ENCODE results near the gene LRR1. TPM values are rescaled to one million over a fixed set of nuclear protein-coding genes. Genes with fewer than 3 reads are reported as not detected.
"Not testable (repeated sequence)": the region's sequence is repeated elsewhere in the genome, so short reads cannot be mapped to it uniquely, and the experiment has no call there.

Gene LRR1
- total RNA-seq, 1 experiment from 2014 or later = 48.7 TPM

DNA sequence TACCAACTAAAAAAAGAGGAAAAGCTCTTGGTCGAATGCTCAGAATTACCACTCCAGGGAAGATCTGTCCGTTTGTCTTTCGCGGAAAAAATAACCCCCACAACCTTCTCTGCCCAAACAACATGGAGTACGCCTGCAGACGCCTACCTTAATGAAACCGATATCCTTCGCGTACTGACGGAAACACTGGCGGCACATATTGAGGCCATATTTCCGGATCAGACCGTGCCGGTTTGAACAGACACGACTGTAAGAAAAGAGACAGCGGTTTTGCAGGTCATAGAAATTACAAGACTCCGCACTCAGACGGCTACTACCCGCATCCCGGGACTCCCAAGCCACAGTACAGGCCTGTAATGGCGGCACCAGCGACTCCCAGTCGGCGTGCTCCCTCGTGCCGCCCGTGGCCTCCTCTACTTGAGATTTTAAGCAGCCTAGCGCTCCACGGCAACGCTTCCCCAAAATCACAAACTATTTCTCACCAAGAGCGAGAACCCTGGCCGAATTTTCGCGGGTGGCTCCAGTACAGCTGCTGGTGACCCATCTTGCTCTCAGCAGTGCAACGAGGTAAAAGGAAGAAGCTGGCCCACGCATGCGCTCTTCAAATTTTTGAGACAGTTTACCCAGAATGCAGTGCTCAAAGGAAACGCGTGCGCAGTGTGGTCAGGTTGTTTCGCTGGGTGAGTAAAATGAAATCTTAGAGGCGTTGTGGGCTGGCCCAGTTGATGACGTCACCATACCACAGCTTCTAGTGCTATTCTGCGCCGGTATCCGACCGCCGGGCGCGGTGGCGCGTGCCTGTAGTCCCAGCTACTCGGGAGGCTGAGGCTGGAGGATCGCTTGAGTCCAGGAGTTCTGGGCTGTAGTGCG is 12.7 kb upstream of the LRR1 start, which contains the start of gene RPS29:
Gene RPS29 (minus strand): TSS at position 578 of the 870 bp plus-strand sequence. CDS start 34 bp downstream, at position 544.
- peak; percentile 97 for DNase-seq (ENCODE audit: low spot score)

DNA sequence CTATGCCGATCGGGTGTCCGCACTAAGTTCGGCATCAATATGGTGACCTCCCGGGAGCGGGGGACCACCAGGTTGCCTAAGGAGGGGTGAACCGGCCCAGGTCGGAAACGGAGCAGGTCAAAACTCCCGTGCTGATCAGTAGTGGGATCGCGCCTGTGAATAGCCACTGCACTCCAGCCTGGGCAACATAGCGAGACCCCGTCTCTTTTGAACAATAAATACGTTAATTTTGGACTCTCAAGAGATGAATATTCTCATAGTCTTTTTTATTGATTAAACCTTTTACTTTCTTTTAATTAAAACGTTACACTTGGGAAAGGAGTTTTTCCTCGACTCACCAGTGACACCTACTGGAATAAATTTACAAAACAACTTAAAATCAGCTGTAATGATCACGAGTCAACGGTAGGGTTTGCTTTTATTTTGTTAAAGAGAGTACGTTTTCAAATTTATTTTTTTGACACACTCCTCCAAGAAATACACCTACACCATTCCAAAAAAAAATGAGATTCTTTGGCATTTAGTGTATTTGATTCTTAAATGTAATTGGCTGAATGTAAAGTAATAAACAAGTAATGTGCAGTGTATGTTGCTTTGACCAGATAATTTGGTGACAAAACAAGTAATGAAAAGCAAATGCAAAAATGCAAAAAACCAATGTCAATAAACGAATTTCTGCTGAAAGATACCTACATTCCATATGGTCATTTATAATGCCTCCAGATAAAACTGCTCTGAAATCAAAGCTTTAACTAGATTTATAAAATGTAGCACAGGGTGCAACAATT is 11.9 kb upstream of the LRR1 start:
- DNase-seq (ENCODE audit: low spot score) = peak; percentile 65

DNA sequence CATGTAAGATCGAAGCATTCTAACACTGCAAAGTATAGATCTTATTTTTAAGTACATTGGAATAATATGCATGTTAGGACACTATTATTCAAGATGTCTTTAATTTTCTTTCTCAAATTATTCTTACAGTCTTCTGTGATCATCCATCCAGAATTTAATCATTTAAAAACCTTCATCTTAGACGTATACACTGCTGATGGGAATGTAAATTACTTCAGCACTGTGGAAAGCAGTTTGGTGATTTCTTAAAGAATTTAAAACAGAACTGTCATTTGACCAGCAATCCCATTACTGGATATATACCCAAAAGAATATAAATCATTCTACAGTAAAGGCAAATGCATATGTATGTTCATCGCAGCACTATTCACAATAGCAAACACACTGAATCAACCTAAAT is 9.4 kb upstream of the LRR1 start:
- DNase-seq (ENCODE audit: low spot score) = no peak

DNA sequence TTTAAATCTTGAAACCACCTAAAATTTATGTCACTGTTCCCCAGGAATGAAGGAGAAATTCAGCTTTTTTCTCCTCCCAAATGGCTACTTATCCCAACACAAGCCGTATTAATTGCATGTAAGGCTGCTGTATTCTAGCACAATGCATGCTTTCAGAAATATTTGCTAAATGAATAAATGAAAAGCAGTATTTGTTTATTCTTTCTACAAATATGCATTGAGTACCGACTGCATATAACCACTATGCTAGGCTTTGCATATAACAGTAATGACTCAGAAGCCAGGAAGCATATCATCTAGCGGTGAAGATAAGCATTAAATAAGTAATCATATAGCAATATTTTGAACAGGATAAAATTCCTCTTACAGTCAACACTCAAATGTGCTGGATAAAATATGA is 5.7 kb upstream of the LRR1 start:
- DNase-seq (ENCODE audit: low spot score) = no peak

DNA sequence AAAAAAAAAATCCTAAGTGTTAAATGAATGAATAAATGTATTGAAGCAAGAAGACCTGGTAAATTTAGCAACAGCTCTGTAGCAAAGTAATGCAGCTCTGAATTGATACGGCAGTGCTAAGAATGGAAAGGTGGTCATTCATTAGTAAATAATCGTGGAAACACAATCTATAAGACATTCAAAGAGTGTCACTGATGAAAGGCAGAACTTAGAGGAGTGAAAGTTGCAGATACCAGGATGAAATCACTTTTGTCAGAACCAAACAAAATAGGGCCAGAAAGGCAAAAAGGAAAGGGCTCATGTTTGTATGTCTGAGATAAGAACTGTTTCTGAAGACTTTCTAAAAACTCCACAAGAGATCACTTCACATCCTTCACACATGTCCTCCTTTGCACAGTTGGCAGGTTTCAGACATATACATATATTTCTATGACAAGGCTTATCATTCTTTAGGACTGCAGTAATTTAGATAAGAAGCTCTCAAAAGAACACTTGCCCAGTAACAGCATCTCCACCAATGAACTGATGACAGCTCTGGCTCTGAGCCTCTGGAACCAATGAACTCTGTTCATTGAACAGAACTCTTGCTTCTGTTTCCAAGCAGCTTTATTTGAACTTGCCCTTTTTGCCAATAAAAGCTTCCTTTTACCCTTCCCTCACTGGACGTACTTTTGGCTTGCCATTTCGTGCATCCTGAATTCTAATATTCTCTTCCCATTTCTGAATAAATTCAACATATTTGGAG is 4.2 kb upstream of the LRR1 start:
- DNase-seq (ENCODE audit: low spot score) = no peak

DNA sequence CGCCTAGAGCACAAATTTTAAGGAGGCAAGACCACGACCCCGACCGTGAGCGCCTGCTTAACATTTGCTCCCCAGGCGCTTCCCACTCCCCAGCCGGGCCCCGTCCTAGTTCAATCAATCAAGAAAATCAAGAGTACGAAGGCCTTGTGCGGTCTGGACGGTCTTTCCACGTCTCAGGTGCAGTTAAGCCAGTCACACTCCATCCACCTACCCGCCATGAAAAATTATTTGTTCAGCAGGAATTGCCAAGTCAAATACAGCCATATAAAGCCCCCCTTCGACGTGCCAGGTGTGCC is 603 bp upstream of the LRR1 start:
- DNase-seq (ENCODE audit: low spot score) = no peak

DNA sequence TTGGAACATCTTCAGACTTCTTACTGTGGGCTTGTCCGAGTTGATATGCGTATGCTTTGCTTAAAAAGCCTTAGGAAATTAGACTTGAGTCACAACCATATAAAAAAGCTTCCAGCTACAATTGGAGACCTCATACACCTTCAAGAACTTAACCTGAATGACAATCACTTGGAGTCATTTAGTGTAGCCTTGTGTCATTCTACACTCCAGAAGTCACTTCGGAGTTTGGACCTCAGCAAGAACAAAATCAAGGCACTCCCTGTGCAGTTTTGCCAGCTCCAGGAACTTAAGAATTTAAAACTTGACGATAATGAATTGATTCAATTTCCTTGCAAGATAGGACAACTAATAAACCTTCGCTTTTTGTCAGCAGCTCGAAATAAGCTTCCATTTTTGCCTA is 8.8 kb downstream of the LRR1 start:
- DNase-seq (ENCODE audit: low spot score) = no peak

DNA sequence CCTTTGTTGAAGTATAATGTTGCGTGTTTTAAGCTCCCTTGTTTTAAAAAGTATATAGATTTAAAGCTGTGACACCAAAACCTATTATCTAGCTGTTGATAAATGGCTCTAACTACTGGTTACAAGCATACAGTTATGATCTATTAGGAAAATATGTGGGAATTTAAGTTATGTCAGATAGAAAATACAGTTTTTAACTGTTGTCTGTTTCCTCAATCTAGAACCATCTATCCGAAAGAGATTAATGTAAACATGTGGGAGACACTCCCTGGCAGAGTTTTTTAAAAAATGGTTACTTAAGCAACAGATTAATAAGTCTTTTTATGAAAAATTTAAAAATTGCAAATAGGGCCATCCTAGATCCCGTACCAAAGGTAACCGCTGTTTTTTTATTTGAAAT is 13.5 kb downstream of the LRR1 start:
- no peak for DNase-seq (ENCODE audit: low spot score)

DNA sequence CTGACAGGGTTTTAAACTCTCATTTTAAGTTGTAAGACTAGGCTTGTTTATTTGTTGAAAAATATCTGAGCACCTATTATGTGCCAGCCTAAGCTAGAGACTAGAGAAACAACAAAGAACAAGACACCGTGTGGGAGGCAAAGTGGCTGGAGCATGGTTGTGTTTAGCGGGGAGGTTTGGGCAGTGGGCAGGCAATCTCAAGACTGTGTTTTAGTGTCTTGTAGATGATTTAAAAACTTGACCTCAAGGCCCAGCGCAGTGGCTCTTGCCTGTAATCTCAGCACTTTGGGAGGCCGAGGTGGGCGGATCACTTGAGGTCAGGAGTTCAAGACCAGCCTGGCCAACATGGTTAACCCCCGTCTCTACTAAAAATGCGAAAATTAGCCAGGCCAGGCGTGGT is 13.9 kb downstream of the LRR1 start:
- no peak for DNase-seq (ENCODE audit: low spot score)

DNA sequence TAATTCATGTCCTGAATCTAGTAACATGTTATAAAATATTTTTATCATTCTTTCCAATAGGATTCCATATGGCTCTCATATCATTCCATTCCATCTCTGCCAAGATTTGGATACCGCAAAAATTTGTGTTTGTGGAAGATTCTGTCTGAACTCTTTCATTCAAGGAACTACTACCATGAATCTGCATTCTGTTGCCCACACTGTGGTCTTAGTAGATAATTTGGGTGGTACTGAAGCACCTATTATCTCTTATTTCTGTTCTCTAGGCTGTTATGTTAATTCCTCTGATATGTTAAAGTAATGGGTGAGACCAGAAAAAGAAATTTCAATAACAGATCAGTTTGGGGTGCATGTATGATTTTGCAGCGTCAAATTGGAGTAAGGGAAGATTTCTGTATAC is 15.5 kb downstream of the LRR1 start:
- no peak for DNase-seq (ENCODE audit: low spot score)

DNA sequence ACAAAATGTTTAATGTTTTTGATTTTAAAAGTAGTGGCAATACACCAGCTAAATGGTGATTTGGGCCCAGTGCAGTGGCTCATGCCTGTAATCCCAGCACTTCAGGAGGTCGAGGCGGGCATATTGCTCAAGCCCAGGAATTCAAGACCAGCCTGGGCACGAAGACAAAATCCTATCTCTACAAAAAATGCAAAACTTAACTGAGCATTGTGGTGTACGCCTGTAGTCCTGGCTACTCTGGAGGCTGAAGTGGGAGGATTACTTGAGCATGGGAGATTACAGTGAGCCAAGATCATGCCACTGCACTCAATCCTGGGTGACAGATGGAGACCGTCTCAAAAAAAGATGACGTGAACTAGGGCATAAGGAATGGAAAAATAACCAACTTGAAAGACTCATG is 17.0 kb downstream of the LRR1 start:
- DNase-seq (ENCODE audit: low spot score) = no peak

DNA sequence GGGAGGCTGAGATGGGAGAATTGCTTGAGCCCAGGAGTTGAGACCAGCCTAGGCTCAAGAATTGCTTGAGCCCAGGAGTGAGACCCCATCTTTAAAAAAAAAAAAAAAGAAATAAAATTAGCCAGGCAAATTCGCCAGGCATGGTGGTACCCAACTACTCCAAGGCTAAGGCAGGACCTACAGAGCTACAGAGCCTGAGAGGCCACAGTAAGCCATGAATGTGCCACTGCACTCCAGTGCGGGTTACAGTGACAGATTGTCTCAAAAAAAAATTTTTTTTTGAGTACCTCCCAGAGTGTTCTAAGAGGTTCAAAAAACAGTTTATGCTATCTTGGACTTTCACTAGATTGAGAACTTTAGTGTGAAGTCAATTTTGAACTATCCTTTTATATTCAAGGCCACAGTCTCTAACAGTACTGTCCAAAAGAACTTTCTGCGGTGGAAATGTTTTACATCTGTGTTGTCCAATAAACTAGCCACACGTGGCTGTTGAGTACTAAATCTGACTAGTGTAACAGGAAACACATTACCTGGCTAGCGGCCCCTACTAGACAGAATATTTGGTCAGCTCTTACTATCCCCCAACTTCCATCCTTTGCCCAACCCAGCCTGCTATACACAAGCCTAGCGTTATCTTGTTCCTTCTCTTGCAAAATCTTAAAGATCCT is 19.2 kb downstream of the LRR1 start:
- DNase-seq (ENCODE audit: low spot score) = no peak

DNA sequence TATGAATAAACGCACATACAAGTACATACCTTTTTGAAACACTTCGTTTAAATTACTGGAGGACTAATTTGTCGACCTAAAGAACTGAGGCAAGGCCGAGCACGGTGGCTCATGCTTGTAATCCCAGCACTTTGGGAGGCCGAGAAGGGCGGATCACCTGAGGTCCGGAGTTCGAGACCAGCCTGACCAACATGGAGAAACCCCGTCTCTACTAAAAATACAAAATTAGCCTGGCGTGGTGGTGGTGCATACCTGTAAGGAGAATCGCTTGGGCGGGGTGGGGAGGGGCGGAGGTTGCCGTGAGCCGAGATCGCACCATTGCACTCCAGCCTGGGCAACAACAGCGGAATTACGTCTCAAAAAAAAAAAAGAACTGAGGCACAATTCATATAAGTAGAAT is 20.5 kb downstream of the LRR1 start:
- not testable (repeated sequence) for DNase-seq (ENCODE audit: low spot score)

DNA sequence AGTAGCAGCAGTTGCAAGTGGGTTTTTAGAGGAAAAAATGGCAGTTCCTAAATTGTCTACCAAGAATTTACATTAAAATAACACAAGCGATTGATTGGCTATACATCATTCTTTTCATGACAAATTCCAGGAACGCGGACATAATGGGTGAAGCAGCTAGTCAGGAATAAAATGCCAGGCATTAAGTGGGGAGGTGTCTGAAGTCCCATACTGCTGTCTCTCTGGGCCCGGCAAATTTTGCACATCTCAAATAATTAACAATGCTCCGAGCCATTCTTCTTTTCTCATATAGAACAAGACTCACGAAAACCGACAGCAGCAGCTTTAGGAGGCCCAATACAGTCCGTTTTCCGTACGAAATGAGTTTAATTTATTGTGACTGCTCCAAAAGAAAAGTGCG is 21.0 kb downstream of the LRR1 start:
- no peak for DNase-seq (ENCODE audit: low spot score)

DNA sequence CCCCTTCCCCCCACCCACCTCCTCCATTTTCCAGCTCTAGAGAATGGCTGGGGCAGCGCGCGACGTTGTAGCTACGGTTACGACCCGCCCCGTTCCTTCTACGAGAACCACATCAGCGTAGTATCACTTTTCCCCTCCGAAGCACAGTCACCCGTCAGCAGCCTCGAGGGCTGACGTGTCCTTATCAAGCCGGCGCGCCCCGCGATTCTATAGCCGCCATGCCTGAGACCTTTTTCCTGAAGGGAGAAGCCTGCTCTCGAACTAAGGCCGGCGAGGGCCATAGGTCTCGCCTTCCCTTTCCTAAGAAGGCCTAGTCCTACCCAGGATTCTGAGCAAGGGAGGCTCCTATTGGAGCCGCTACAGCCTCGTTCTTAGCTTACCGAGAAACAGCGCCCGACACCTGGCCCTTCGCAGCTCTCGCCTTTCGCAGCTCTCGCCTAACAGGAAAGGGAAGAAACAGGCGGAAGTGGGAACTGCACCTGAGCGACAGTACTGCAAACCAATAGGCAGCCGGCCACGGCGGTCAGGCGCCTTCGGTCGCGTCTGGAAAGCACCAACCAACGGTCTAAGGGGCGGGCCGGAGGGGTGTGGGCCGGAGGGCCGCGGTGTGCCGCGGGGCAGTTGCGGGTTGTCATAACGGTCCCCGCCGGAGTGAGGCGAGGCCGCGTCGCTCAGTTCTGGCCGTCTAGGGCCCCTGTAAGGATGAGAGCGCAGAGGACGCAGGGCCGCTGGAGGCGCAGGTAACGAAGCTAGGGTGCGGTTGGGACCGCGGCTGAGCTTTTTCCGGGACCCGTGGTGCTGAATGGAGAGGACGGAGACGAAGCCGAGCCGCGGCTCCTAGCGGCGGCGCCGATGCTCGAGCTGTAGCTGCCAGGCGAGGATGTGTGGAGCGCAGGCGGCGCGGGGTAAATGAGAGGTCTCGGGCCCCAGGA is 21.7 kb downstream of the LRR1 start, which contains the start of the genes MGAT2 and RPL36AL:
Gene MGAT2 (plus strand): TSS at position 618 of the 932 bp plus-strand sequence. CDS start 470 bp downstream, outside the sequence.
Gene RPL36AL (minus strand): TSS at position 445 of the 932 bp plus-strand sequence. CDS start 1,522 bp downstream, outside the sequence.
- peak; percentile 92 for DNase-seq (ENCODE audit: low spot score)

DNA sequence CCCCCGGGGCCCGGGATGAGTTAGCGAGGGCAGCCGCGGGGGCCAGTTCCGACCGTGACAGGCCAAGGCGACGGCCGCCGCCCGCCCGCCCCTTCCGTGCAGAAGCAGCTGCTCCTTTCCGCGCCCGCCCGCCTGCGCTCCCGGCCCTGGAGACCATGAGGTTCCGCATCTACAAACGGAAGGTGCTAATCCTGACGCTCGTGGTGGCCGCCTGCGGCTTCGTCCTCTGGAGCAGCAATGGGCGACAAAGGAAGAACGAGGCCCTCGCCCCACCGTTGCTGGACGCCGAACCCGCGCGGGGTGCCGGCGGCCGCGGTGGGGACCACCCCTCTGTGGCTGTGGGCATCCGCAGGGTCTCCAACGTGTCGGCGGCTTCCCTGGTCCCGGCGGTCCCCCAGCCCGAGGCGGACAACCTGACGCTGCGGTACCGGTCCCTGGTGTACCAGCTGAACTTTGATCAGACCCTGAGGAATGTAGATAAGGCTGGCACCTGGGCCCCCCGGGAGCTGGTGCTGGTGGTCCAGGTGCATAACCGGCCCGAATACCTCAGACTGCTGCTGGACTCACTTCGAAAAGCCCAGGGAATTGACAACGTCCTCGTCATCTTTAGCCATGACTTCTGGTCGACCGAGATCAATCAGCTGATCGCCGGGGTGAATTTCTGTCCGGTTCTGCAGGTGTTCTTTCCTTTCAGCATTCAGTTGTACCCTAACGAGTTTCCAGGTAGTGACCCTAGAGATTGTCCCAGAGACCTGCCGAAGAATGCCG is 22.6 kb downstream of the LRR1 start:
- peak; percentile 26 for DNase-seq (ENCODE audit: low spot score)

DNA sequence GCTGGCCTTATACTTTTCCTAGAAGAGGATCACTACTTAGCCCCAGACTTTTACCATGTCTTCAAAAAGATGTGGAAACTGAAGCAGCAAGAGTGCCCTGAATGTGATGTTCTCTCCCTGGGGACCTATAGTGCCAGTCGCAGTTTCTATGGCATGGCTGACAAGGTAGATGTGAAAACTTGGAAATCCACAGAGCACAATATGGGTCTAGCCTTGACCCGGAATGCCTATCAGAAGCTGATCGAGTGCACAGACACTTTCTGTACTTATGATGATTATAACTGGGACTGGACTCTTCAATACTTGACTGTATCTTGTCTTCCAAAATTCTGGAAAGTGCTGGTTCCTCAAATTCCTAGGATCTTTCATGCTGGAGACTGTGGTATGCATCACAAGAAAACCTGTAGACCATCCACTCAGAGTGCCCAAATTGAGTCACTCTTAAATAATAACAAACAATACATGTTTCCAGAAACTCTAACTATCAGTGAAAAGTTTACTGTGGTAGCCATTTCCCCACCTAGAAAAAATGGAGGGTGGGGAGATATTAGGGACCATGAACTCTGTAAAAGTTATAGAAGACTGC is 23.4 kb downstream of the LRR1 start:
- no peak for DNase-seq (ENCODE audit: low spot score)

DNA sequence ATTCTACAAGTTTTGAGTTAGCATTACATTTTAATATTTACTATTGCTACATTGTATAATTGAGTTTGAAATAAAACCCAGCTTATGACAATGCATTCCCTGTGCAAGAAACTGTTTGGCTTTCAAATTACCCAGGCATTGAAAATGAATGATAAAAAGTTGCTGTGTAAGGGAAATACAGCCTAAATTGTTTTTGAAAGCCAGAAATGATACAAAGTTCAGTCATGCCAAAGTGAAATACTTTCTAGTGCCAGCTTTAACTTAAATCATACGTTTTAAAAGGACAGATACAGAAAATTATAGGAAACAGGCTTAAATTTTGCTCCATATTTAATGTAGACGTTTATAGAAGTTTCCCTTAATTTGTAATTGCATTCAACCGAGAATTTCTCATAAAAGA is 24.6 kb downstream of the LRR1 start:
- DNase-seq (ENCODE audit: low spot score) = no peak

All from A172 (cell line).